Tongue (tissue), 1 donor: ENCODE data around the gene XNDC1N. TPM values are rescaled to one million over a fixed set of nuclear protein-coding genes. Genes with fewer than 3 reads are reported as not detected.

ENCODE experiments used
- total RNA-seq: library from RNA; depleted of rRNA; stranded (reverse); fragments of >200 nt; gene quantifications from one replicate; pipeline ENCODE4 v1.2.3, GENCODE V29; 2014

The XNDC1N gene
- total RNA-seq, 1 donor from 2014 or later: 9.4 TPM

Other genes starting within 250 kb of the XNDC1N start
- gene DEFB108B, start 95.4 kb downstream of the XNDC1N start, total RNA-seq: not detected
- not detected for gene DEFB131B, start 50.1 kb downstream of the XNDC1N start, total RNA-seq
- 27.7 TPM for gene RNF121, start 452 bp upstream of the XNDC1N start, total RNA-seq
- 4.8 TPM for gene IL18BP, start 70.3 kb upstream of the XNDC1N start, total RNA-seq
- gene NUMA1, start 151.9 kb upstream of the XNDC1N start, total RNA-seq: 260 TPM
- gene LRRC51, start 152.3 kb upstream of the XNDC1N start, total RNA-seq: 8.8 TPM
- gene LAMTOR1, start 174.7 kb upstream of the XNDC1N start, total RNA-seq: 40.7 TPM
- gene TOMT, start 177.3 kb upstream of the XNDC1N start, total RNA-seq: not detected
- gene ANAPC15, start 184.1 kb upstream of the XNDC1N start, total RNA-seq: 13.5 TPM
- gene FOLR3, start 207.1 kb upstream of the XNDC1N start, total RNA-seq: not detected